Colonic mucosa (tissue), 4 donors: ENCODE data around the gene LRP1B. TPM values are rescaled to one million over a fixed set of nuclear protein-coding genes. Genes with fewer than 3 reads are reported as not detected.

Source experiments
- DNase-seq: peaks from one replicate; pipeline ENCODE4 v3.0.0-alpha.2; 2020
- H3K27ac ChIP-seq: fragments of 200-600 bp; one replicate; pipeline ENCODE4 v1.8.0; 2021
- H3K27me3 ChIP-seq: fragments of 200-600 bp; one replicate; pipeline ENCODE4 v1.8.0; 2021
- H3K36me3 ChIP-seq: fragments of 200-600 bp; one replicate; pipeline ENCODE4 v1.8.0; 2021
- H3K4me1 ChIP-seq: fragments of 200-600 bp; one replicate; pipeline ENCODE4 v1.8.0; 2021; ENCODE audit warnings: mild to moderate bottlenecking
- H3K4me3 ChIP-seq: fragments of 200-600 bp; one replicate; pipeline ENCODE4 v1.8.0; 2021
- H3K9ac ChIP-seq, 2 donors: one replicate each; pipeline ENCODE4 v1.7.0; 2013; ENCODE audit warnings: control low read depth in 2 of 2, low read depth in 2 of 2, low read length in 2 of 2
- H3K9me3 ChIP-seq: fragments of 200-600 bp; one replicate; pipeline ENCODE4 v1.8.0; 2021
- CTCF ChIP-seq: fragments of 200-600 bp; IDR thresholded peaks from one replicate; pipeline ENCODE4 v1.8.0; 2022; ENCODE audit warnings: antibody characterized with exemption, mild to moderate bottlenecking
- intact Hi-C: fragments of 100-400 bp; cut with DNase I; formaldehyde crosslinking; loops from one replicate; pipeline ENCODE4 v1.14.1; 2022
- total RNA-seq, 2 donors: library from RNA; stranded (reverse); fragmentation: NEBNext Ultra II Directional in 1 of 2; extraction: Animal tissue kit (Norgen Biotek cat#: 25700) in 1 of 2; gene quantifications; one replicate each; pipeline ENCODE4 v1.2.1, GENCODE V29; 2021
- donor health status: healthy.
- donor health status: DM: no; HTN: no; CAD: no.
- donor health status: DM: no; HTN: no; CAD: no.

LRP1B gene
- total RNA-seq, 2 donors from 2014 or later = 0.10 to 0.19 TPM

DNA sequence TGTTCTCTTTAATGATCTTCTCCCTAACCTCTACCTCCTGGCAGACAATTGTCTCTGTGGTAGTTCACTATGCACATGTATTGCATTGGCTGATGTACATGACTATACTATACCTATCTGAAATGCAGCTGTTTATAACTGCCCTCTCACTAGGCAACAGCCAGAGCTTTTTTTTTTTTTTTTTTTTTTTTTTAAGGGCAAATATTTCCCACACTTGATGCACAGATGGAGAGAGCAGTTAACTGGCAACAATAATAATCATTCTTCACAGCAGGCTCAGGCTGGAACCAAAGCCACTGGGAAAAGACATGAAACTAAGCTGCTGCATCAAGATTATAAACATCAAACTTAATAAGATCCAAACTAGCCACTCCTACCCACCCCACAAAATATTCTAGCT is 707.7 kb downstream of the LRP1B start:
- Histone ChIP-seq H3K4me1 (no peaks in the 10 kb centered on the region), H3K27ac (no peak overlapping the region), H3K36me3 (no peaks in the 10 kb centered on the region), H3K4me3 (no peak overlapping the region), H3K9ac (no peak overlapping the region), H3K27me3 (no peaks in the 10 kb centered on the region), H3K9me3 (no peaks in the 10 kb centered on the region)
- TF ChIP-seq CTCF = no peak
- intact Hi-C loops = no loop called here
- DNase-seq = no peak

GRCh38 chr2:141417246-141417797 is 713.5 kb downstream of the LRP1B start:
- Histone ChIP-seq H3K9ac (no peak overlapping the region), H3K27me3 (no peaks in the 10 kb centered on the region), H3K4me1 (no peaks in the 10 kb centered on the region), H3K9me3 (no peaks in the 10 kb centered on the region), H3K4me3 (no peak overlapping the region), H3K36me3 (no peaks in the 10 kb centered on the region), H3K27ac (no peak overlapping the region)
- intact Hi-C loops = no loop called here
- no peak for DNase-seq
- no peak for TF ChIP-seq CTCF

DNA sequence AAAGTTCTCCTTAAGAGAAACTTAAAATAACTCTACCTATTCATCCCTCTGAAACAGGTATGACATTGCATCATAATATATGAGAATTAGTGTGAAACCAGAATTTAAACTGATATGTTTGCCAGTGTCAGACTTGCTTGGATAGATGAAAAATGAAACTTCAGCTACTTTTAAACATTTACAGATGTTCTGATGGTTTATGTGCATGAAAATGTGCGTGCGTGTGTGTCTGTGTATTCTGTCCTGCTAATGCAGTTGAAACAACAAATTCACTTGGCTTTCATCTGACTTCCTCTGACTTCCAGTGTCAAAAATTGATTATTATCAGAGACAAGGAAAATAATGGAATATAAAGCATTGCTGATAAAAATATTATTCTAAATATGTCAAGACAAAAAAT is 719.4 kb downstream of the LRP1B start:
- H3K27me3 ChIP-seq = no peaks in the 10 kb centered on the region
- TF ChIP-seq CTCF = no peak
- no peak for DNase-seq

GRCh38 chr2:141399270-141399669 is 731.5 kb downstream of the LRP1B start:
- DNase-seq = no peak

More for the DNA sequence above, 719.4 kb downstream of the LRP1B start:
- intact Hi-C loops = no loop called here
- no peaks in the 10 kb centered on the region for H3K36me3 ChIP-seq
- H3K9me3 ChIP-seq = no peaks in the 10 kb centered on the region
- no peak overlapping the region for H3K4me3 ChIP-seq
- H3K4me1 ChIP-seq = no peaks in the 10 kb centered on the region
- H3K9ac ChIP-seq = no peak overlapping the region
- no peak overlapping the region for H3K27ac ChIP-seq

GRCh38 chr2:141393214-141393545 is 737.6 kb downstream of the LRP1B start:
- H3K9ac ChIP-seq = no peak overlapping the region
- H3K27ac ChIP-seq = no peak overlapping the region
- DNase-seq = no peak
- intact Hi-C loops = no loop called here
- no peak for TF ChIP-seq CTCF
- no peak overlapping the region for H3K4me3 ChIP-seq
- H3K4me1 ChIP-seq = no peaks in the 10 kb centered on the region
- no peaks in the 10 kb centered on the region for H3K36me3 ChIP-seq
- H3K27me3 ChIP-seq = no peaks in the 10 kb centered on the region
- H3K9me3 ChIP-seq = no peaks in the 10 kb centered on the region

More at GRCh38 chr2:141399270-141399669, 731.5 kb downstream of the LRP1B start:
- Histone ChIP-seq H3K4me3 (no peak overlapping the region), H3K9me3 (no peaks in the 10 kb centered on the region), H3K27me3 (no peaks in the 10 kb centered on the region), H3K9ac (no peak overlapping the region), H3K4me1 (no peaks in the 10 kb centered on the region), H3K36me3 (no peaks in the 10 kb centered on the region), H3K27ac (no peak overlapping the region)
- TF ChIP-seq CTCF = no peak
- intact Hi-C loops = no loop called here
